ENCODE data around the gene LILRA5. TPM values are rescaled to one million over a fixed set of nuclear protein-coding genes. Genes with fewer than 3 reads are reported as not detected.

Gene LILRA5
- total and polyA plus RNA-seq, 2 of the 4 experiments (the other 2 are of a cell fraction), result not detected

DNA sequence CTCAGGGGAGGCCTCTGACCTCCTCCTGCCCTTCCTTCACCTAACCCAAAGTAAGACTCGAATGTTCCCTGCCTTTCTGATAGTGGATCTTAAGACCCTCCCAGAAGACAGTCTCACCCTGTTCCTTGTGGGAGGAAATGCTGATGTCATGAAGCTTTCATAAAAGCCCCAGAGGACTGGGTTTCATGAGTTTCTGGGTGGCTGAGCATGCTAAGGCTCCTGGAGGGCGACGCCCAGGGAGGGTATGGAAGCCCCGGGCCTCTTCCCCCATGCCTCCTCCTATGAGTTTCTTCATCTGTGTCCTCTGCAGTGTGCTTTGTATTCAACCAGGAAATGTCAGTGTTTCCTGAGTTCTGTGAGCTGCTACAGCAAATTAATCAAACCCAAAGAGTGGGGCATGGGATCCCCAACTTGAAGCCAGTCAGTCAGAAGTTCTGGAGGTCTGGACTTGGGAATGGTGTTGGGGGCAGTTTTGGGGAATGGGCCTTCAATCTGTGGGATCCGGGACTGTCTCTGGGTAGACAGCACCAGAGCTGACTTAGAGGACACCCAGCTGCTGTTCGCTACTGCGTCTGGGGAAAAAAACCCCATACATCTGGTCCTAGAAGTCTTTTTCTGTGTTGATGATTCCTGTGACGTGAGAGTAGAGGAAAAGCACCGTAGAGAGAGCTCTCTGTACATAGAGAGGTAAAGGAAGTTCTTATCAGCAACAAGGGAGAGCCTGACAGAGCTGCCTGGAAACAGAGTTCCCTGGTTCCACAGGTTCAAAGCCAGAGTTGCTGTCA lies 30.1 kb downstream of the LILRA5 start:
- CTCF ChIA-PET, result no interaction called here

More for the DNA sequence above, 30.1 kb downstream of the LILRA5 start:
- H2AK5ac ChIP-seq (ENCODE audit: low read depth, low read length), result no peak overlapping the region
- no peak overlapping the region for H4K8ac ChIP-seq (ENCODE audit: low read depth in 2 of 2, low read length in 2 of 2)
- no TSS peak for BruUV-seq (replicated peaks)
- H3K9me1 ChIP-seq (ENCODE audit: insufficient read depth, low read length), result no peaks in the 10 kb centered on the region
- no peak overlapping the region for H3K4ac ChIP-seq (ENCODE audit: low read depth, low read length)
- H3K36me3 ChIP-seq (ENCODE audit: control insufficient read depth, insufficient read depth, low read length), result no peaks in the 10 kb centered on the region
- no peak overlapping the region for H3K14ac ChIP-seq (replicated peaks; ENCODE audit: low read depth, low read length)
- no peak overlapping the region for H3K9ac ChIP-seq (ENCODE audit: low read depth, low read length)
- H3K4me2 ChIP-seq (ENCODE audit: low read depth, low read length), result no peak overlapping the region
- no peaks in the 10 kb centered on the region for H3K79me1 ChIP-seq (ENCODE audit: low read depth in 1 of 2, low read length in 2 of 2)
- no peak overlapping the region for H3K18ac ChIP-seq (ENCODE audit: low read depth, low read length)
- no peak overlapping the region for H3K4me3 ChIP-seq (ENCODE audit: insufficient read depth, low read depth, low read length)
- H2BK120ac ChIP-seq (ENCODE audit: low read depth, low read length), result no peak overlapping the region
- peaks cover 2% of the 10 kb centered on the region; the same call in 1 of the 2 replicates for H3K27me3 ChIP-seq (ENCODE audit: control insufficient read depth, insufficient read depth, low read length)
- H4K20me1 ChIP-seq (ENCODE audit: insufficient read depth, low read length), result no peaks in the 10 kb centered on the region
- no peak overlapping the region for H3K56ac ChIP-seq (ENCODE audit: extremely low read depth, insufficient read depth, low read length)
- no peak overlapping the region for H4K5ac ChIP-seq (ENCODE audit: low read depth, low read length)
- H2AFZ ChIP-seq (replicated peaks; ENCODE audit: low read length, poor library complexity), result no peak overlapping the region
- no peak overlapping the region for H3K23ac ChIP-seq (ENCODE audit: low read depth, low read length)
- H3K9me3 ChIP-seq (ENCODE audit: control insufficient read depth, insufficient read depth, low read length), result no peaks in the 10 kb centered on the region
- in situ Hi-C loops (cut with MboI; ENCODE audit: low sequenced_read_pairs), result loop anchor here (5.0 kb wide), 1 partner anchor 349 kb away; the partner anchor contains the start of gene LILRB1
- H2BK20ac ChIP-seq (ENCODE audit: low read depth, low read length), result no peak overlapping the region
- intact Hi-C loops (cut with micrococcal nuclease), result no loop called here
- no peaks in the 10 kb centered on the region for H3K4me1 ChIP-seq (ENCODE audit: control insufficient read depth, insufficient read depth, low read length)
- dilution Hi-C loops (cut with HindIII; ENCODE audit: low sequenced_read_pairs, unreplicated experiment), result no loop called here
- H2AK9ac ChIP-seq (replicated peaks; ENCODE audit: low read depth, low read length, poor library complexity), result no peak overlapping the region
- H4K91ac ChIP-seq (ENCODE audit: insufficient read depth, low read depth, low read length), result no peak overlapping the region
- ATAC-seq (ENCODE audit: low read depth) (no peak), DNase-seq (no peak)
- no peak overlapping the region for H2BK5ac ChIP-seq (ENCODE audit: low read depth, low read length, poor library complexity, severe bottlenecking)
- POLR2A ChIA-PET (ENCODE audit: unreplicated experiment), result no interaction called here
- no peak overlapping the region for H3K27ac ChIP-seq (ENCODE audit: insufficient read depth, low read length)
- H2BK15ac ChIP-seq (ENCODE audit: low read depth, low read length), result no peak overlapping the region
- no CpG with 5 or more reads among the region's 9 CpGs for WGBS, 2 experiments (ENCODE audit: extremely low coverage in 2 of 2, insufficient read length in 1 of 2)
- TF ChIP-seq POLR2A (IDR thresholded peaks at IDR 0.05; ENCODE audit: low read depth, low read length) (no peak), RCOR1 (IDR thresholded peaks at IDR 0.05; ENCODE audit: insufficient replicate concordance, low read length) (no peak), RAD21 (IDR thresholded peaks at IDR 0.05; ENCODE audit: low read length) (no peak), MXI1 (IDR thresholded peaks at IDR 0.05; ENCODE audit: borderline replicate concordance, low read depth, low read length) (no peak), CHD1 (IDR thresholded peaks at IDR 0.05; ENCODE audit: low read depth, low read length) (no peak), MAFK (IDR thresholded peaks at IDR 0.05; ENCODE audit: low read depth, low read length) (no peak), RFX5 (IDR thresholded peaks at IDR 0.05; ENCODE audit: low read depth, low read length) (no peak), FOS (IDR thresholded peaks at IDR 0.05; ENCODE audit: low read depth, low read length) (no peak), MAZ (IDR thresholded peaks at IDR 0.05; ENCODE audit: borderline replicate concordance, low read depth, low read length) (no peak), NFE2L2 (IDR thresholded peaks at IDR 0.05; ENCODE audit: low read depth, low read length) (no peak), CTCF (conservative IDR thresholded peaks at IDR 0.05; ENCODE audit: low read depth, low read length) (no peak), BHLHE40 (IDR thresholded peaks at IDR 0.05; ENCODE audit: low read depth, low read length) (no peak), CEBPB (IDR thresholded peaks at IDR 0.05; ENCODE audit: low read depth, low read length) (no peak), SMC3 (IDR thresholded peaks at IDR 0.05; ENCODE audit: low read depth, low read length) (no peak)
- TF ChIP-seq, protein P1, sequence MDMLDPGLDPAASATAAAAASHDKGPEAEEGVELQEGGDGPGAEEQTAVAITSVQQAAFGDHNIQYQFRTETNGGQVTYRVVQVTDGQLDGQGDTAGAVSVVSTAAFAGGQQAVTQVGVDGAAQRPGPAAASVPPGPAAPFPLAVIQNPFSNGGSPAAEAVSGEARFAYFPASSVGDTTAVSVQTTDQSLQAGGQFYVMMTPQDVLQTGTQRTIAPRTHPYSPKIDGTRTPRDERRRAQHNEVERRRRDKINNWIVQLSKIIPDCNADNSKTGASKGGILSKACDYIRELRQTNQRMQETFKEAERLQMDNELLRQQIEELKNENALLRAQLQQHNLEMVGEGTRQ (IDR thresholded peaks at IDR 0.05; ENCODE audit: low read depth, low read length), result no peak
- TF ChIP-seq, protein P2, sequence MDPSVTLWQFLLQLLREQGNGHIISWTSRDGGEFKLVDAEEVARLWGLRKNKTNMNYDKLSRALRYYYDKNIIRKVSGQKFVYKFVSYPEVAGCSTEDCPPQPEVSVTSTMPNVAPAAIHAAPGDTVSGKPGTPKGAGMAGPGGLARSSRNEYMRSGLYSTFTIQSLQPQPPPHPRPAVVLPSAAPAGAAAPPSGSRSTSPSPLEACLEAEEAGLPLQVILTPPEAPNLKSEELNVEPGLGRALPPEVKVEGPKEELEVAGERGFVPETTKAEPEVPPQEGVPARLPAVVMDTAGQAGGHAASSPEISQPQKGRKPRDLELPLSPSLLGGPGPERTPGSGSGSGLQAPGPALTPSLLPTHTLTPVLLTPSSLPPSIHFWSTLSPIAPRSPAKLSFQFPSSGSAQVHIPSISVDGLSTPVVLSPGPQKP (IDR thresholded peaks at IDR 0.05; ENCODE audit: borderline replicate concordance, low read depth, low read length), result no peak

Measured in IMR-90 (cell line).